Measurements from ENCODE around the gene SPOCK1. TPM values are rescaled to one million over a fixed set of nuclear protein-coding genes. Genes with fewer than 3 reads are reported as not detected.

The SPOCK1 gene
- total and polyA plus RNA-seq, 4 donors: 31.8 to 217 (median 132) TPM

DNA sequence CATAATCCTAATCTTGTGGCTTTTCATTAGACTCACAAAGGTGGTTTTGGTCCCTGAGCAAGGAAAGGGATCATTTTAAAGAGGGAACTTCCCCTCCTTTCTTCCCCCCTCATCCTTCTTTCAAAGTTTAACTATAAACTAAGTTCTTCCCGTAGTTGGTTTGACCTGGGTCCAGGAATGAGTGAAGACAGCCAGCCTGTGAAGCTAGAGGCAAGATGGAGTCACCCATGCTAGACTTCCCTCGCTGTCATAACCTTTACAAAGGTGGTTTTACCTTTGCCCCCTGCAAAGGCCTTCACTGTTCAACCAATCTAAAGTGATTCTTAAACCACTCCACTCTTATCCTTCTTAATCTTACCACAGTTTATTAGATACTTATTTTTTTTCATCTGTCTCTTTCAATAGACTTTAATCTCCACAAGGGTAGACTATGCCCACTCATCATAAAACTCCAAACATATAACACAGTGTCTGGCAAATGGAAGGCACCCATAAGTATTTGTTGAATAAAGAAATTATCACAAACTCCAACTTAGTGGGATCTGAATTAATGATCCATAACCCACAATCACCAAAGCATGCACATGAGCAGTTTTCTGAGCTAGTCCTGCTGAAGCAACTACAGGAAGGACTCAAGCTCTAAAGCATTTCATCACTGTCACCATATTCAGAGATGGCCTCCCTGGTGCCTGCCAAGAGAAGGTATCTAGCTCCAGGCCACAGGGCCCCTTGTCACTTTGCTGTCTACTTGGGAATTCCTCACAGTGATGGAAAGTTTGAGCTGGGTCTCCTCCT, 369.0 kb downstream of the SPOCK1 start:
- no peak overlapping the region for H3K4me3 ChIP-seq (ENCODE audit: low read depth, low read length)
- no peaks in the 10 kb centered on the region for H3K4me1 ChIP-seq (ENCODE audit: control insufficient read depth, insufficient read depth, low read length)
- WGBS (ENCODE audit: insufficient coverage): 100% methylated on average over 1 of the region's 2 CpGs
- no peak for DNase-seq (ENCODE audit: low read depth in 4 of 6, low spot score in 6 of 6)
- H3K36me3 ChIP-seq (ENCODE audit: control insufficient read depth, insufficient read depth, low read length): no peaks in the 10 kb centered on the region
- H3K9me3 ChIP-seq (ENCODE audit: control insufficient read depth, insufficient read depth, low read length): peaks cover 2% of the 10 kb centered on the region
- H3K27ac ChIP-seq (ENCODE audit: low read depth, low read length): no peak overlapping the region
- H3K27me3 ChIP-seq (ENCODE audit: control insufficient read depth, insufficient read depth, low read length): no peaks in the 10 kb centered on the region

DNA sequence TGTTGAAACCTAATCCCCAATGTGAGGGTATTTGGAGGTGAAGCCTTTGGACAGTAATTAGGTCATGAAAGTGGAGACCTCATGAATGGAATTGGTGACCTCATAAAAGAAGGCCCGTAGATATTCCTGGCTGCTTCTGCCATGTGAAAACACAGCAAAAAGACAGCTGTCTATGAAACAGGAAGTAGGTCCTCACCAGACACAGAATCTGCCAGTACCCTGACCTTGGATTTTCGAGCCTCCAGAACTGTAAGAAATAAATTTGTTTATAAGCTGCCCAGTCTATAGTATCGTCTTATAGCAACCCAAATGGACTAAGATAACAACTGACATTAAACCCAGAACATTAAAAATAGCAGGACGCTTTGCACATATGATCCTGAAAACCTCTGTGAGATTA, 371.1 kb downstream of the SPOCK1 start:
- no peaks in the 10 kb centered on the region for H3K4me1 ChIP-seq (ENCODE audit: control insufficient read depth, insufficient read depth, low read length)
- peaks cover 2% of the 10 kb centered on the region for H3K9me3 ChIP-seq (ENCODE audit: control insufficient read depth, insufficient read depth, low read length)
- WGBS (ENCODE audit: insufficient coverage): 71% methylated on average over 2 of the region's 4 CpGs
- no peak overlapping the region for H3K27ac ChIP-seq (ENCODE audit: low read depth, low read length)
- H3K27me3 ChIP-seq (ENCODE audit: control insufficient read depth, insufficient read depth, low read length): no peaks in the 10 kb centered on the region
- no peaks in the 10 kb centered on the region for H3K36me3 ChIP-seq (ENCODE audit: control insufficient read depth, insufficient read depth, low read length)
- no peak overlapping the region for H3K4me3 ChIP-seq (ENCODE audit: low read depth, low read length)
- no peak for DNase-seq (ENCODE audit: low read depth in 4 of 6, low spot score in 6 of 6)

DNA sequence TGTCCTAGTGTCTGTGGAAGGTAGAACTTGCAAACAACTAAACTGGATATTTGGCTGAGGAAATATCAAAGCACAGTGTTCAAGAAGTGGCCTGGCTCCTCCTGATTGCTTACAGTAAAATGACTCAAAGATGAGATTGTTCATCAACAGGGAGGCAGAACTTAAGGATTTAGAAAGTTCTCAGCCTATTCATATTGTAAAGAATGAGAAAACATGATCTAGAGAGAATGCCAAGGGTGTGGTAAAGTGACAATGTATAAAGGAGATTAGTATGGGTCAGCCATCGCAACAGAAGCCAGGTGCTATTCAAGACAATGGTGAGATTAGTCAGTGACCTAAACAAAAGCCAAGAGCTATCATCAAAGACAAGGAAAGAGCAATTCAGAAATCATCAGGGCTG, 372.3 kb downstream of the SPOCK1 start:
- WGBS (ENCODE audit: insufficient coverage): 100% methylated on average over 1 of the region's 1 CpG
- H3K27ac ChIP-seq (ENCODE audit: low read depth, low read length): no peak overlapping the region
- peaks cover 2% of the 10 kb centered on the region for H3K9me3 ChIP-seq (ENCODE audit: control insufficient read depth, insufficient read depth, low read length)
- no peaks in the 10 kb centered on the region for H3K27me3 ChIP-seq (ENCODE audit: control insufficient read depth, insufficient read depth, low read length)
- no peaks in the 10 kb centered on the region for H3K36me3 ChIP-seq (ENCODE audit: control insufficient read depth, insufficient read depth, low read length)
- H3K4me1 ChIP-seq (ENCODE audit: control insufficient read depth, insufficient read depth, low read length): no peaks in the 10 kb centered on the region
- H3K4me3 ChIP-seq (ENCODE audit: low read depth, low read length): no peak overlapping the region
- DNase-seq (ENCODE audit: low read depth in 4 of 6, low spot score in 6 of 6): no peak

DNA sequence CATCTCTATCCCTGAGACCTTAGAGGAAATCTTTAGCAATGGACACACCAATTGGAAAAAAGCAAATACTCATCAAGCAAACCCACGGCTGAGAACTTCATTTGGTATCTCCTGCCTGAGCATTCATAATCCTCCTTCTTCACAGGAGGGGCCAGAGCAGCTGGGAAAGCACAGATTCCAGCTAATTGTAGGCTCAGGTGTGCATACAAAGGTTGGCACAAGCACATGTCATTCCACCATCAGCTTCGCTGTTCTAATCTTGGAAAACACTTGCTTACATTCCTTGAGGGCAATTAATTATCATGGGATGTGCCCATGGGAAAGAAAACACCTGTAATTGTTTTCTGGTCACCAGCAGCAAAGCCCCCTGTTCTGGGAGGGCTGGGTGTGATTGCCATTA, 376.6 kb downstream of the SPOCK1 start:
- Histone ChIP-seq H3K4me1 (ENCODE audit: control insufficient read depth, insufficient read depth, low read length) (no peaks in the 10 kb centered on the region), H3K36me3 (ENCODE audit: control insufficient read depth, insufficient read depth, low read length) (no peaks in the 10 kb centered on the region), H3K9me3 (ENCODE audit: control insufficient read depth, insufficient read depth, low read length) (no peaks in the 10 kb centered on the region), H3K27me3 (ENCODE audit: control insufficient read depth, insufficient read depth, low read length) (no peaks in the 10 kb centered on the region), H3K4me3 (ENCODE audit: low read depth, low read length) (no peak overlapping the region), H3K27ac (ENCODE audit: low read depth, low read length) (no peak overlapping the region)
- WGBS (ENCODE audit: insufficient coverage): 67% methylated on average over 2 of the region's 2 CpGs
- DNase-seq (ENCODE audit: low read depth in 4 of 6, low spot score in 6 of 6): peak in 1 of 6 donors; percentile 60

DNA sequence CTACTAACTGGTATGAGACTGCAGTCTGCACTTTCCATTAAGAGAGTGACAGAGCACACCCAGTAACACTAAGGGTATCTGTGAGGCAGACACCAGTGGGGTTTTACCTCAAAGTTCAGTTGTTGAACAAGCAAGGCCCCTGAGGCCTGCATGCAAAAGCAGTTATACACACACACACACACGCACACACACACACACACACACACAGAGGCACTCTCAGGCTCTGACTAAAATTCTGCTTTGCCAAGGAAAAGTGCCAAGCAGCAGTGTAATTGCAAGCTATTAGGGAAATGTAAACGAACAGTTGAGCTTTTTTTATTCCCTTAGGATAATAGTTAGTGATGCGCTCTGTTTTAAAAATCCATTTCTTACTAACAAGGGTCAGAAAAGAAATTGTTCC, 377.1 kb downstream of the SPOCK1 start:
- H3K9me3 ChIP-seq (ENCODE audit: control insufficient read depth, insufficient read depth, low read length): no peaks in the 10 kb centered on the region
- no peak overlapping the region for H3K27ac ChIP-seq (ENCODE audit: low read depth, low read length)
- no peaks in the 10 kb centered on the region for H3K27me3 ChIP-seq (ENCODE audit: control insufficient read depth, insufficient read depth, low read length)
- no CpG with 5 or more reads among the region's 3 CpGs for WGBS (ENCODE audit: insufficient coverage)
- no peaks in the 10 kb centered on the region for H3K36me3 ChIP-seq (ENCODE audit: control insufficient read depth, insufficient read depth, low read length)
- DNase-seq (ENCODE audit: low read depth in 4 of 6, low spot score in 6 of 6): peak in 2 of 6 donors; percentile 69 to 87
- no peak overlapping the region for H3K4me3 ChIP-seq (ENCODE audit: low read depth, low read length)
- H3K4me1 ChIP-seq (ENCODE audit: control insufficient read depth, insufficient read depth, low read length): no peaks in the 10 kb centered on the region

DNA sequence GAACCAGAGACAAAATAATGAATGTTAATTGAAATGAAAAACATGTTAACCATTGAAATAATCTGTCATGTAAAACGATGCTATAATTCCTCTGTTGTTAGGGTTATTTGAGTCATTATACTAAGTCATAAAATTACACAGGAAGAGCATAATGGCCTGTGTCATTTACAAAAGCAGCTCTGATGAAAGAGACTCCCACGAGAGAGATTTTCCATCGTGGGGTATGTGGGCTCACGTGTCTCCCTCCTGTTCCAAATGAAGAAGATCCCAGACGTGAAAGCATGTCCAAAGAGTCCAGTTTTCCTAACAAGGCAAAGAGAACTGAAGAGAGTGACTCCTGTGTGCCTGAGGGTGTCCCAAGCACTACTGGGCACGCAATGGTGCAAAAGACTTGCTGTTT, 379.8 kb downstream of the SPOCK1 start:
- Histone ChIP-seq H3K9me3 (ENCODE audit: control insufficient read depth, insufficient read depth, low read length) (no peaks in the 10 kb centered on the region), H3K4me3 (ENCODE audit: low read depth, low read length) (no peak overlapping the region), H3K27ac (ENCODE audit: low read depth, low read length) (no peak overlapping the region), H3K36me3 (ENCODE audit: control insufficient read depth, insufficient read depth, low read length) (no peaks in the 10 kb centered on the region), H3K27me3 (ENCODE audit: control insufficient read depth, insufficient read depth, low read length) (no peaks in the 10 kb centered on the region), H3K4me1 (ENCODE audit: control insufficient read depth, insufficient read depth, low read length) (no peaks in the 10 kb centered on the region)
- WGBS (ENCODE audit: insufficient coverage): 54% methylated on average over 4 of the region's 6 CpGs
- DNase-seq (ENCODE audit: low read depth in 4 of 6, low spot score in 6 of 6): peak in 1 of 6 donors; percentile 79

DNA sequence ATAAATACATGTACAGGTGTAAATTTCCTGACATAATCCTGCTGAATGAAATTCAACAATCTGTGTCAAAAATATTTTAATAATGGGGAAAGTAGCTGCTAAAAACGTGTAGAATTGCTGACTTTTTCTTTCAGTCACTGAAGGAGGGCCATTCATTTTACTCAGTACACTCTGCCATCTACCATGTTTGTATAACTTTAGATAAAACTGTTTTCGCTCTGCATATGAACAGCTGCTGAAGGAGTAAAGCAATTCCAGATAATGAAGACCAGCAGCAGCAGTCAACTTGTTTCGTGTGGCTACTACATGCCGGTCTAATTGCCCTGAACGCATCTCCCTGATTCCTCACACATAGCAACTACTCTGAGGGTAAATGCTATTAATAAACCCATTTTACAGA, 380.5 kb downstream of the SPOCK1 start:
- H3K4me3 ChIP-seq (ENCODE audit: low read depth, low read length): no peak overlapping the region
- no peak for DNase-seq (ENCODE audit: low read depth in 4 of 6, low spot score in 6 of 6)
- H3K27me3 ChIP-seq (ENCODE audit: control insufficient read depth, insufficient read depth, low read length): no peaks in the 10 kb centered on the region
- no peak overlapping the region for H3K27ac ChIP-seq (ENCODE audit: low read depth, low read length)
- H3K4me1 ChIP-seq (ENCODE audit: control insufficient read depth, insufficient read depth, low read length): no peaks in the 10 kb centered on the region
- H3K9me3 ChIP-seq (ENCODE audit: control insufficient read depth, insufficient read depth, low read length): no peaks in the 10 kb centered on the region
- no peaks in the 10 kb centered on the region for H3K36me3 ChIP-seq (ENCODE audit: control insufficient read depth, insufficient read depth, low read length)
- WGBS (ENCODE audit: insufficient coverage): 75% methylated on average over 5 of the region's 5 CpGs

DNA sequence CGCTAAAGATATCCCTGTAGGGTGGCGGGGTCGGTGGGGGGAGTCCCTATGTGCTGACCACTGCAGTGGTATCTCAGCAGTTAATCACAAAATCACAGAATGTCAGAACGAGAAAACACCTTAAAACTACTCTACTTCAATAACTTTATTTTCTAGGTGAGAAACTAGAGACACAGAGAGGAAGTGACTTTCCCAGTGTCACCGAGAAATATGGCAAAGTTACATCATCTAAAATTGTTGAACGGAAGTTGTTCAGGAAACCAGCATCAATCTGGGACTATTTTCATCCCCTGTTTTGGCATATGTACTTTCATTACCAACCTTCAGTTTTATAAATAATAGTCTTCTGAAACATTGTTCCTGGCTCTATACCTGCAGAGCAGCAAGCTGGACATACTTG, 384.0 kb downstream of the SPOCK1 start:
- no peak for DNase-seq (ENCODE audit: low read depth in 4 of 6, low spot score in 6 of 6)
- Histone ChIP-seq H3K4me1 (ENCODE audit: control insufficient read depth, insufficient read depth, low read length) (no peaks in the 10 kb centered on the region), H3K4me3 (ENCODE audit: low read depth, low read length) (no peak overlapping the region), H3K27ac (ENCODE audit: low read depth, low read length) (no peak overlapping the region), H3K36me3 (ENCODE audit: control insufficient read depth, insufficient read depth, low read length) (no peaks in the 10 kb centered on the region), H3K9me3 (ENCODE audit: control insufficient read depth, insufficient read depth, low read length) (no peaks in the 10 kb centered on the region), H3K27me3 (ENCODE audit: control insufficient read depth, insufficient read depth, low read length) (no peaks in the 10 kb centered on the region)
- WGBS (ENCODE audit: insufficient coverage): 86% methylated on average over 3 of the region's 6 CpGs

DNA sequence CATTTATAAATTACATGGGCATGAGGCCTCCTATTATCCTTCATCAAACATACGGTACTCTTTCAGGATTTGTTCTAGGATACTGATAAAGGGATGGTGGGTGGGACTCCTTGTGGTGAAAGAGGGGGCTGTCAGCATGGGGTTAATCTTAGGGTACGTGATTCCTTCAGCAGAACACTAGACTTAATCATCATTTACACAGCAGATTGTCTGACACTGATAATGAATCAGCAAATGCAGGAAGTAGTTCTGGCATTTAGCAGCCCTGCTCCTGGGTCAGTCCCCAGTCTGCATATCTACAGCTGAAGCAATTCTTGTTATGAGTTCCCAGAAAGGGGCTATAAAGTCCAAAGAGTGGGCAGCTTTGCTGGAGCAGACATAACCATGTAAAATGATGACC, 384.6 kb downstream of the SPOCK1 start:
- WGBS (ENCODE audit: insufficient coverage): no CpG with 5 or more reads among the region's 2 CpGs
- no peaks in the 10 kb centered on the region for H3K4me1 ChIP-seq (ENCODE audit: control insufficient read depth, insufficient read depth, low read length)
- H3K36me3 ChIP-seq (ENCODE audit: control insufficient read depth, insufficient read depth, low read length): no peaks in the 10 kb centered on the region
- H3K4me3 ChIP-seq (ENCODE audit: low read depth, low read length): no peak overlapping the region
- no peak for DNase-seq (ENCODE audit: low read depth in 4 of 6, low spot score in 6 of 6)
- no peaks in the 10 kb centered on the region for H3K27me3 ChIP-seq (ENCODE audit: control insufficient read depth, insufficient read depth, low read length)
- H3K9me3 ChIP-seq (ENCODE audit: control insufficient read depth, insufficient read depth, low read length): no peaks in the 10 kb centered on the region
- no peak overlapping the region for H3K27ac ChIP-seq (ENCODE audit: low read depth, low read length)

DNA sequence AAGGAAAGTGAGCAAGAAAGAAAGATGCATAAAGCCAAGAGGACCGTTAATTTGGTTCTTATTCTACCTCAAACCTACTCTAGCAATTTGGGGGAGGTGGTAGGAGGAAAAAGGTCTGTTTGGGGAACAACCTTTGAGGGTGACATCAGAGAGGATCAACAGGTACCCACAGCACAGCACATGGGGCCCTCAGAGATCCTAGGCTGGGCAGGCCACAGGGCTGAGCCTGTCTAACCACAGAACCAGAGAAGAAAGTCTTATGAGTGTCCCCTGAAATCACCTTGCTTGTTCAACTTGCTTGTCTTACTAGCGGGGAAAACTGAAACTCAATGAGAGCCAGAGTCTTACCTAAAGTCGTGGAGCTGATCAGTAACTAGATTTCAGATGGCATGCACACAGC, 385.2 kb downstream of the SPOCK1 start:
- 60% methylated on average over 1 of the region's 3 CpGs for WGBS (ENCODE audit: insufficient coverage)
- no peaks in the 10 kb centered on the region for H3K9me3 ChIP-seq (ENCODE audit: control insufficient read depth, insufficient read depth, low read length)
- H3K4me3 ChIP-seq (ENCODE audit: low read depth, low read length): no peak overlapping the region
- no peak for DNase-seq (ENCODE audit: low read depth in 4 of 6, low spot score in 6 of 6)
- no peaks in the 10 kb centered on the region for H3K27me3 ChIP-seq (ENCODE audit: control insufficient read depth, insufficient read depth, low read length)
- no peaks in the 10 kb centered on the region for H3K4me1 ChIP-seq (ENCODE audit: control insufficient read depth, insufficient read depth, low read length)
- H3K36me3 ChIP-seq (ENCODE audit: control insufficient read depth, insufficient read depth, low read length): no peaks in the 10 kb centered on the region
- H3K27ac ChIP-seq (ENCODE audit: low read depth, low read length): no peak overlapping the region

Measured in spinal cord (tissue), 10 donors.